Fibroblast of villous mesenchyme (primary cell): ENCODE results near the gene TSNAXIP1. TPM values are rescaled to one million over a fixed set of nuclear protein-coding genes. Genes with fewer than 3 reads are reported as not detected.

Source experiments
- DNase-seq: peaks from one replicate; pipeline ENCODE4 v3.0.0-alpha.2; 2010; ENCODE audit warnings: low read depth
- H3K4me3 ChIP-seq: 2 replicates; pipeline ENCODE4 v1.5.1; 2011; ENCODE audit warnings: low read depth, mild to moderate bottlenecking, low read length
- CTCF ChIP-seq: IDR thresholded peaks from 2 replicates; pipeline ENCODE4 v1.5.1; 2012; ENCODE audit warnings: low read depth, mild to moderate bottlenecking, low read length; ENCODE audit not compliant: insufficient read depth
- total RNA-seq: library from RNA; depleted of rRNA; stranded (reverse); fragments of >200 nt; gene quantifications from 2 replicates; pipeline ENCODE4 v1.2.3, GENCODE V29; 2012

Gene TSNAXIP1
- total RNA-seq, 1 donor = 1.3 TPM

- no peak for TF ChIP-seq CTCF
- no peak overlapping the region for H3K4me3 ChIP-seq
- DNase-seq = no peak
Observed at GRCh38 chr16:67762385-67762784, 44.3 kb upstream of the TSNAXIP1 start.

- no peak overlapping the region for H3K4me3 ChIP-seq
- TF ChIP-seq CTCF = no peak
- DNase-seq = no peak
Observed at GRCh38 chr16:67763066-67763465, 43.6 kb upstream of the TSNAXIP1 start.

GRCh38 chr16:67764158-67764667, 42.5 kb upstream of the TSNAXIP1 start:
- no peak for DNase-seq
- TF ChIP-seq CTCF = no peak
- no peak overlapping the region for H3K4me3 ChIP-seq

GRCh38 chr16:67766291-67766690, 40.4 kb upstream of the TSNAXIP1 start:
- DNase-seq = no peak
- TF ChIP-seq CTCF = no peak
- no peak overlapping the region for H3K4me3 ChIP-seq

- TF ChIP-seq CTCF = no peak
- no peak overlapping the region for H3K4me3 ChIP-seq
- DNase-seq = peak; percentile 74
Observed at GRCh38 chr16:67767953-67768352, 38.7 kb upstream of the TSNAXIP1 start.

- no peak overlapping the region for H3K4me3 ChIP-seq
- peak; percentile 69 for DNase-seq
- TF ChIP-seq CTCF = no peak
Observed at GRCh38 chr16:67770346-67770991, 36.2 kb upstream of the TSNAXIP1 start.

- TF ChIP-seq CTCF = no peak
- H3K4me3 ChIP-seq = no peak overlapping the region
- DNase-seq = no peak
Observed at GRCh38 chr16:67773099-67773498, 33.6 kb upstream of the TSNAXIP1 start.
